Measurements from ENCODE around the gene CSNK1A1.

Gene CSNK1A1

DNA sequence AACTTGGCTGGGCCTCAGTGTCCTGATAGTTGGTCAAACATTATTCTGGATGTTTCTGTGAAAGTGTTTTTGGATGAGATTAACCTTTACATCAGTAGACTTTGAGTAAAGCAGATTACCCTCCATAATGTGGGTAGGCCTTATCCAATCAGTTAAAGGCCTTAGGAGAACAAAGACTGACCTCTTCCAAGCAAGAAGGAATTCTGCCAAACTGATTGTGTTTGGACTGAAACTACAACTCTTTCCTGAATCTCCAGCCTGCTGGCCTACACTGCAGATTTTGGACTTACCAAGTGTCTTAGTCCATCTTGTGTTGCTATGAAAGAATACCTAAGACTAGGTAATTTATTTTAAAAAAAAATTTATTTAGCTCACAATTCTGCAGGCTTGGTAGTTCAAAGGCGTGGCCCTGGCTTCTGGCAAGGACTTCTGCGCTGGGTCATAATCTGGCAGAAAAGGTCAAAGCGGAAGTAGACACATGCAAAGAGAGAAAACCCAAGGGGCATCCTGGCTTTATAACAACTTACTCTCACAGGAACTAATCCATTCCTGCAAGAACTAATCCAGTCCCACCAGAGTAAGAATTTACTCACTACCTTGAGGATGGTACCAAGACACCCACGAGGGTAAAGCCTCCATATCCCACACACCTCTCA lies 21.5 kb upstream of the CSNK1A1 start:
- TF ChIP-seq ARNTL (CRISPR knock-in tag; IDR thresholded peaks at IDR 0.05; ENCODE audit: borderline replicate concordance, low read depth) (no peak), TOX (CRISPR knock-in tag; IDR thresholded peaks at IDR 0.05; ENCODE audit: borderline replicate concordance) (no peak), SNAI2 (CRISPR knock-in tag; IDR thresholded peaks at IDR 0.05) (no peak), OSR1 (CRISPR knock-in tag; IDR thresholded peaks at IDR 0.05) (no peak), CSRNP3 (CRISPR knock-in tag; IDR thresholded peaks at IDR 0.05) (no peak), RARB (CRISPR knock-in tag; IDR thresholded peaks at IDR 0.05) (no peak), TCF4 (CRISPR knock-in tag; IDR thresholded peaks at IDR 0.05; ENCODE audit: borderline replicate concordance) (no peak), CSDC2 (CRISPR knock-in tag; IDR thresholded peaks at IDR 0.05) (no peak), ZNF8 (CRISPR knock-in tag; IDR thresholded peaks at IDR 0.05) (no peak), ZNF70 (CRISPR knock-in tag; IDR thresholded peaks at IDR 0.05) (no peak), ZNF565 (CRISPR knock-in tag; conservative IDR thresholded peaks at IDR 0.05; ENCODE audit: low read depth) (no peak), ZC3H10 (CRISPR knock-in tag; IDR thresholded peaks at IDR 0.05) (no peak)
- ATAC-seq: no peak

GRCh38 chr5:149572170-149572569 lies 20.9 kb upstream of the CSNK1A1 start:
- TF ChIP-seq TCF4 (CRISPR knock-in tag; IDR thresholded peaks at IDR 0.05; ENCODE audit: borderline replicate concordance) (no peak), POU6F1 (CRISPR knock-in tag; IDR thresholded peaks at IDR 0.05; ENCODE audit: borderline replicate concordance, low read depth) (no peak), CSDC2 (CRISPR knock-in tag; IDR thresholded peaks at IDR 0.05) (no peak), ISL1 (CRISPR knock-in tag; IDR thresholded peaks at IDR 0.05) (no peak), CSRNP3 (CRISPR knock-in tag; IDR thresholded peaks at IDR 0.05) (no peak), GLIS3 (CRISPR knock-in tag; IDR thresholded peaks at IDR 0.05) (no peak), RARB (CRISPR knock-in tag; IDR thresholded peaks at IDR 0.05) (no peak), PPARA (CRISPR knock-in tag; IDR thresholded peaks at IDR 0.05; ENCODE audit: borderline replicate concordance) (no peak), ZFP30 (CRISPR knock-in tag; IDR thresholded peaks at IDR 0.05) (no peak), ZC3H10 (CRISPR knock-in tag; IDR thresholded peaks at IDR 0.05) (no peak), ZNF8 (CRISPR knock-in tag; IDR thresholded peaks at IDR 0.05) (no peak), BACH2 (CRISPR knock-in tag; IDR thresholded peaks at IDR 0.05; ENCODE audit: borderline replicate concordance) (no peak), TOX (CRISPR knock-in tag; IDR thresholded peaks at IDR 0.05; ENCODE audit: borderline replicate concordance) (no peak), ZNF70 (CRISPR knock-in tag; IDR thresholded peaks at IDR 0.05) (no peak), ZFP3 (CRISPR knock-in tag; IDR thresholded peaks at IDR 0.05) (no peak), ARNTL (CRISPR knock-in tag; IDR thresholded peaks at IDR 0.05; ENCODE audit: borderline replicate concordance, low read depth) (no peak)
- TF ChIP-seq, protein P1, sequence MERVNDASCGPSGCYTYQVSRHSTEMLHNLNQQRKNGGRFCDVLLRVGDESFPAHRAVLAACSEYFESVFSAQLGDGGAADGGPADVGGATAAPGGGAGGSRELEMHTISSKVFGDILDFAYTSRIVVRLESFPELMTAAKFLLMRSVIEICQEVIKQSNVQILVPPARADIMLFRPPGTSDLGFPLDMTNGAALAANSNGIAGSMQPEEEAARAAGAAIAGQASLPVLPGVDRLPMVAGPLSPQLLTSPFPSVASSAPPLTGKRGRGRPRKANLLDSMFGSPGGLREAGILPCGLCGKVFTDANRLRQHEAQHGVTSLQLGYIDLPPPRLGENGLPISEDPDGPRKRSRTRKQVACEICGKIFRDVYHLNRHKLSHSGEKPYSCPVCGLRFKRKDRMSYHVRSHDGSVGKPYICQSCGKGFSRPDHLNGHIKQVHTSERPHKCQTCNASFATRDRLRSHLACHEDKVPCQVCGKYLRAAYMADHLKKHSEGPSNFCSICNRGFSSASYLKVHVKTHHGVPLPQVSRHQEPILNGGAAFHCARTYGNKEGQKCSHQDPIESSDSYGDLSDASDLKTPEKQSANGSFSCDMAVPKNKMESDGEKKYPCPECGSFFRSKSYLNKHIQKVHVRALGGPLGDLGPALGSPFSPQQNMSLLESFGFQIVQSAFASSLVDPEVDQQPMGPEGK (CRISPR knock-in tag; IDR thresholded peaks at IDR 0.05; ENCODE audit: borderline replicate concordance): no peak
- TF ChIP-seq, protein P2, sequence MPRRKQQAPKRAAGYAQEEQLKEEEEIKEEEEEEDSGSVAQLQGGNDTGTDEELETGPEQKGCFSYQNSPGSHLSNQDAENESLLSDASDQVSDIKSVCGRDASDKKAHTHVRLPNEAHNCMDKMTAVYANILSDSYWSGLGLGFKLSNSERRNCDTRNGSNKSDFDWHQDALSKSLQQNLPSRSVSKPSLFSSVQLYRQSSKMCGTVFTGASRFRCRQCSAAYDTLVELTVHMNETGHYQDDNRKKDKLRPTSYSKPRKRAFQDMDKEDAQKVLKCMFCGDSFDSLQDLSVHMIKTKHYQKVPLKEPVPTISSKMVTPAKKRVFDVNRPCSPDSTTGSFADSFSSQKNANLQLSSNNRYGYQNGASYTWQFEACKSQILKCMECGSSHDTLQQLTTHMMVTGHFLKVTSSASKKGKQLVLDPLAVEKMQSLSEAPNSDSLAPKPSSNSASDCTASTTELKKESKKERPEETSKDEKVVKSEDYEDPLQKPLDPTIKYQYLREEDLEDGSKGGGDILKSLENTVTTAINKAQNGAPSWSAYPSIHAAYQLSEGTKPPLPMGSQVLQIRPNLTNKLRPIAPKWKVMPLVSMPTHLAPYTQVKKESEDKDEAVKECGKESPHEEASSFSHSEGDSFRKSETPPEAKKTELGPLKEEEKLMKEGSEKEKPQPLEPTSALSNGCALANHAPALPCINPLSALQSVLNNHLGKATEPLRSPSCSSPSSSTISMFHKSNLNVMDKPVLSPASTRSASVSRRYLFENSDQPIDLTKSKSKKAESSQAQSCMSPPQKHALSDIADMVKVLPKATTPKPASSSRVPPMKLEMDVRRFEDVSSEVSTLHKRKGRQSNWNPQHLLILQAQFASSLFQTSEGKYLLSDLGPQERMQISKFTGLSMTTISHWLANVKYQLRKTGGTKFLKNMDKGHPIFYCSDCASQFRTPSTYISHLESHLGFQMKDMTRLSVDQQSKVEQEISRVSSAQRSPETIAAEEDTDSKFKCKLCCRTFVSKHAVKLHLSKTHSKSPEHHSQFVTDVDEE (CRISPR knock-in tag; IDR thresholded peaks at IDR 0.05): no peak
- TF ChIP-seq, protein P3, sequence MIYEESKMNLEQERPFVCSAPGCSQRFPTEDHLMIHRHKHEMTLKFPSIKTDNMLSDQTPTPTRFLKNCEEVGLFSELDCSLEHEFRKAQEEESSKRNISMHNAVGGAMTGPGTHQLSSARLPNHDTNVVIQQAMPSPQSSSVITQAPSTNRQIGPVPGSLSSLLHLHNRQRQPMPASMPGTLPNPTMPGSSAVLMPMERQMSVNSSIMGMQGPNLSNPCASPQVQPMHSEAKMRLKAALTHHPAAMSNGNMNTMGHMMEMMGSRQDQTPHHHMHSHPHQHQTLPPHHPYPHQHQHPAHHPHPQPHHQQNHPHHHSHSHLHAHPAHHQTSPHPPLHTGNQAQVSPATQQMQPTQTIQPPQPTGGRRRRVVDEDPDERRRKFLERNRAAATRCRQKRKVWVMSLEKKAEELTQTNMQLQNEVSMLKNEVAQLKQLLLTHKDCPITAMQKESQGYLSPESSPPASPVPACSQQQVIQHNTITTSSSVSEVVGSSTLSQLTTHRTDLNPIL (CRISPR knock-in tag; IDR thresholded peaks at IDR 0.05; ENCODE audit: low read depth): no peak
- no peak for ATAC-seq
